Fibroblast of lung (primary cell): ENCODE data around the gene TTI1. TPM values are rescaled to one million over a fixed set of nuclear protein-coding genes. Genes with fewer than 3 reads are reported as not detected.

ENCODE experiments used
- DNase-seq, 2 donors: peaks; one replicate each; pipeline versions ENCODE4 v3.0.0 to v3.0.0-alpha.2; 2010; ENCODE audit warnings: low read depth in 2 of 2
- H2AFZ ChIP-seq: 2 replicates; pipeline ENCODE4 v1.5.1; 2012; ENCODE audit warnings: low read length, control low read depth, inconsistent platforms
- H3K27ac ChIP-seq: 2 replicates; pipeline ENCODE4 v1.5.1; 2011; ENCODE audit warnings: low read length, control low read depth; ENCODE audit not compliant: insufficient read depth
- H3K27me3 ChIP-seq: 2 replicates; pipeline ENCODE4 v1.5.1; 2011; ENCODE audit warnings: mild to moderate bottlenecking, low read length; ENCODE audit not compliant: control insufficient read depth, insufficient read depth
- H3K36me3 ChIP-seq: 2 replicates; pipeline ENCODE4 v1.5.1; 2011; ENCODE audit warnings: low read length; ENCODE audit not compliant: control insufficient read depth, insufficient read depth
- H3K4me1 ChIP-seq: 2 replicates; pipeline ENCODE4 v1.5.1; 2011; ENCODE audit warnings: low read length; ENCODE audit not compliant: control insufficient read depth, insufficient read depth; ENCODE audit errors: extremely low read depth
- H3K4me2 ChIP-seq: 2 replicates; pipeline ENCODE4 v1.5.1; 2011; ENCODE audit warnings: low read length, control low read depth; ENCODE audit not compliant: insufficient read depth; ENCODE audit errors: extremely low read depth
- H3K4me3 ChIP-seq, 4 experiments: fragments of 200-600 bp in 1 of 4; sonication (generic) in 1 of 4; replicated peaks in 1 of 4; 2 replicates each; pipeline ENCODE4 v1.5.1; 2011 to 2016; ENCODE audit warnings: low read length in 4 of 4, low read depth in 3 of 4, mild to moderate bottlenecking in 3 of 4, control low read depth in 2 of 4, inconsistent platforms in 1 of 4, mixed read lengths in 1 of 4; ENCODE audit not compliant: insufficient read depth in 1 of 4; ENCODE audit errors: control extremely low read depth in 1 of 4
- H3K79me2 ChIP-seq: 2 replicates; pipeline ENCODE4 v1.5.1; 2012; ENCODE audit warnings: mild to moderate bottlenecking, low read length, inconsistent platforms; ENCODE audit not compliant: control insufficient read depth, insufficient read depth
- H3K9ac ChIP-seq: 2 replicates; pipeline ENCODE4 v1.5.1; 2011; ENCODE audit warnings: mild to moderate bottlenecking, low read length, control low read depth; ENCODE audit not compliant: insufficient read depth
- H3K9me3 ChIP-seq: 2 replicates; pipeline ENCODE4 v1.5.1; 2012; ENCODE audit warnings: low read depth, low read length; ENCODE audit not compliant: control insufficient read depth, insufficient read depth
- H4K20me1 ChIP-seq: 2 replicates; pipeline ENCODE4 v1.5.1; 2011; ENCODE audit warnings: low read length; ENCODE audit not compliant: control insufficient read depth, insufficient read depth; ENCODE audit errors: extremely low read depth
- EZH2 ChIP-seq: IDR thresholded peaks from 2 replicates; pipeline ENCODE4 v1.5.1; 2012; ENCODE audit warnings: low read length, control low read depth, mild to moderate bottlenecking; ENCODE audit errors: missing control alignments
- polyA plus RNA-seq, 2 donors: library from polyadenylated mRNA; depleted of rRNA in 1 of 2; stranded (reverse) in 1 of 2; unstranded in 1 of 2; fragments of >200 nt; gene quantifications; 2 replicates each; pipeline ENCODE4 v1.2.1, GENCODE V29; 2011 to 2012; ENCODE audit warnings: missing spikeins in 1 of 2
- total RNA-seq: library from RNA; depleted of rRNA; stranded (reverse); fragments of >200 nt; gene quantifications from 2 replicates; pipeline ENCODE4 v1.2.1, GENCODE V29; 2014
- TF ChIP-seq, protein P1 (sequence below), 2 donors: IDR thresholded peaks in 1 of 2; conservative IDR thresholded peaks in 1 of 2; 1 replicate in 1 of 2; 2 replicates in 1 of 2; pipeline ENCODE4 v1.5.1; 2011 to 2012; ENCODE audit warnings: low read length in 2 of 2, control low read depth in 1 of 2, inconsistent platforms in 1 of 2, low read depth in 1 of 2, mild to moderate bottlenecking in 1 of 2

The TTI1 gene
- total and polyA plus RNA-seq, 2 donors (not counting 1 experiment from before 2014, with no cell fraction given) = 12.6 to 20.0 TPM

GRCh38 chr20:37937686-37938085 is 95.6 kb downstream of the TTI1 start:
- H3K27ac ChIP-seq = no peak overlapping the region
- H3K4me1 ChIP-seq = no peaks in the 10 kb centered on the region
- H2AFZ ChIP-seq = no peak overlapping the region
- no peaks in the 10 kb centered on the region for H3K36me3 ChIP-seq
- no peak overlapping the region for H3K4me3 ChIP-seq
- H3K9ac ChIP-seq = no peak overlapping the region
- TF ChIP-seq, protein P1, sequence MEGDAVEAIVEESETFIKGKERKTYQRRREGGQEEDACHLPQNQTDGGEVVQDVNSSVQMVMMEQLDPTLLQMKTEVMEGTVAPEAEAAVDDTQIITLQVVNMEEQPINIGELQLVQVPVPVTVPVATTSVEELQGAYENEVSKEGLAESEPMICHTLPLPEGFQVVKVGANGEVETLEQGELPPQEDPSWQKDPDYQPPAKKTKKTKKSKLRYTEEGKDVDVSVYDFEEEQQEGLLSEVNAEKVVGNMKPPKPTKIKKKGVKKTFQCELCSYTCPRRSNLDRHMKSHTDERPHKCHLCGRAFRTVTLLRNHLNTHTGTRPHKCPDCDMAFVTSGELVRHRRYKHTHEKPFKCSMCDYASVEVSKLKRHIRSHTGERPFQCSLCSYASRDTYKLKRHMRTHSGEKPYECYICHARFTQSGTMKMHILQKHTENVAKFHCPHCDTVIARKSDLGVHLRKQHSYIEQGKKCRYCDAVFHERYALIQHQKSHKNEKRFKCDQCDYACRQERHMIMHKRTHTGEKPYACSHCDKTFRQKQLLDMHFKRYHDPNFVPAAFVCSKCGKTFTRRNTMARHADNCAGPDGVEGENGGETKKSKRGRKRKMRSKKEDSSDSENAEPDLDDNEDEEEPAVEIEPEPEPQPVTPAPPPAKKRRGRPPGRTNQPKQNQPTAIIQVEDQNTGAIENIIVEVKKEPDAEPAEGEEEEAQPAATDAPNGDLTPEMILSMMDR (conservative IDR thresholded peaks at IDR 0.05 in 1 of 2, IDR thresholded peaks at IDR 0.05 in 1 of 2; ENCODE audit: low read depth in 1 of 2, low read length in 2 of 2) = no peak
- TF ChIP-seq EZH2 = no peak
- no peaks in the 10 kb centered on the region for H3K9me3 ChIP-seq
- H3K79me2 ChIP-seq = no peaks in the 10 kb centered on the region
- no peaks in the 10 kb centered on the region for H4K20me1 ChIP-seq
- H3K4me2 ChIP-seq = no peak overlapping the region
- no peak for DNase-seq
- peaks cover 1% of the 10 kb centered on the region for H3K27me3 ChIP-seq

DNA sequence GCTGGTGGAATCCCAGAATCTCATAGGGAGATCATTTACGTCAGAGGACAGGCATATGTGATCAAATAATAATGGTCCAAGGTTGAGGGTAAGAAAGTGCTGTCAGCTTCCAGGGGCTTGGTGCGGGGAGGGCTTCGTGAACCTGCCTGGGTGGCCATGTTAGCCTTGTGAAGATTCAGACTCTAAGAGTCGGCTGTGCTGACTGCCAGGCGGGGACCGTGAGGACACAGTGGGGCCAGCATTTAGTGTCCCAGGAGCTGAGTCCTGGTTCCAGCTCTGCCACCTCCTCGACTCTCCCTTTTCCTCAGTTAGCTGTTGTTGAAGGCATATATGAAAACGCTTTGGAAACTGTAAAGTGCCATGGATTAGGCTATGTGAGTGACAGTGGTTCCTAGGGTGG is 96.8 kb downstream of the TTI1 start:
- TF ChIP-seq, protein P1 (conservative IDR thresholded peaks at IDR 0.05 in 1 of 2, IDR thresholded peaks at IDR 0.05 in 1 of 2; ENCODE audit: low read depth in 1 of 2, low read length in 2 of 2) = no peak
- no peak for TF ChIP-seq EZH2
- Histone ChIP-seq H3K27me3 (peaks cover 10% of the 10 kb centered on the region), H4K20me1 (no peaks in the 10 kb centered on the region), H3K4me2 (no peak overlapping the region), H3K27ac (no peak overlapping the region), H3K9me3 (no peaks in the 10 kb centered on the region), H3K36me3 (no peaks in the 10 kb centered on the region), H3K4me1 (no peaks in the 10 kb centered on the region), H3K4me3 (no peak overlapping the region), H3K9ac (no peak overlapping the region), H3K79me2 (no peaks in the 10 kb centered on the region), H2AFZ (no peak overlapping the region)
- no peak for DNase-seq

- H3K4me2 ChIP-seq = no peak overlapping the region
- H3K36me3 ChIP-seq = no peaks in the 10 kb centered on the region
- no peak overlapping the region for H2AFZ ChIP-seq
- no peaks in the 10 kb centered on the region for H3K79me2 ChIP-seq
- no peaks in the 10 kb centered on the region for H4K20me1 ChIP-seq
- peaks cover 12% of the 10 kb centered on the region for H3K27me3 ChIP-seq
- H3K27ac ChIP-seq = no peak overlapping the region
- H3K9ac ChIP-seq = no peak overlapping the region
- H3K4me3 ChIP-seq = no peak overlapping the region
- no peaks in the 10 kb centered on the region for H3K4me1 ChIP-seq
- no peaks in the 10 kb centered on the region for H3K9me3 ChIP-seq
- DNase-seq = no peak
- TF ChIP-seq, protein P1 (conservative IDR thresholded peaks at IDR 0.05 in 1 of 2, IDR thresholded peaks at IDR 0.05 in 1 of 2; ENCODE audit: low read depth in 1 of 2, low read length in 2 of 2) = no peak
These were observed 97.2 kb downstream of the TTI1 start for GRCh38 chr20:37936041-37936440.
